Measurements from ENCODE around the gene SEZ6L.

SEZ6L gene

GRCh38 chr22:26273011-26273675 lies 103.9 kb downstream of the SEZ6L start:
- Histone ChIP-seq H3K27ac (ENCODE audit: low read length) (no peak overlapping the region), H3K9me3 (ENCODE audit: control insufficient read depth in 2 of 2, low read length in 2 of 2) (no peaks in the 10 kb centered on the region), H3K27me3 (ENCODE audit: control insufficient read depth in 1 of 2, insufficient read depth in 2 of 2, low read length in 2 of 2) (peaks cover 14 to 20% of the 10 kb centered on the region in 2 donors), H3K36me3 (ENCODE audit: control insufficient read depth in 2 of 2, insufficient read depth in 2 of 2, low read length in 2 of 2) (no peaks in the 10 kb centered on the region), H3K4me1 (ENCODE audit: control insufficient read depth, insufficient read depth, low read length) (no peaks in the 10 kb centered on the region), H3K9ac (ENCODE audit: low read length in 2 of 2) (no peak overlapping the region), H3K4me3 (ENCODE audit: low read length in 2 of 2) (no peak overlapping the region)

GRCh38 chr22:26276529-26277160 lies 107.4 kb downstream of the SEZ6L start:
- Histone ChIP-seq H3K27me3 (ENCODE audit: control insufficient read depth in 1 of 2, insufficient read depth in 2 of 2, low read length in 2 of 2) (peaks cover 7 to 15% of the 10 kb centered on the region in 2 donors), H3K27ac (ENCODE audit: low read length) (no peak overlapping the region), H3K4me3 (ENCODE audit: low read length in 2 of 2) (no peak overlapping the region), H3K9ac (ENCODE audit: low read length in 2 of 2) (no peak overlapping the region), H3K9me3 (ENCODE audit: control insufficient read depth in 2 of 2, low read length in 2 of 2) (no peaks in the 10 kb centered on the region), H3K36me3 (ENCODE audit: control insufficient read depth in 2 of 2, insufficient read depth in 2 of 2, low read length in 2 of 2) (no peaks in the 10 kb centered on the region), H3K4me1 (ENCODE audit: control insufficient read depth, insufficient read depth, low read length) (no peaks in the 10 kb centered on the region)

DNA sequence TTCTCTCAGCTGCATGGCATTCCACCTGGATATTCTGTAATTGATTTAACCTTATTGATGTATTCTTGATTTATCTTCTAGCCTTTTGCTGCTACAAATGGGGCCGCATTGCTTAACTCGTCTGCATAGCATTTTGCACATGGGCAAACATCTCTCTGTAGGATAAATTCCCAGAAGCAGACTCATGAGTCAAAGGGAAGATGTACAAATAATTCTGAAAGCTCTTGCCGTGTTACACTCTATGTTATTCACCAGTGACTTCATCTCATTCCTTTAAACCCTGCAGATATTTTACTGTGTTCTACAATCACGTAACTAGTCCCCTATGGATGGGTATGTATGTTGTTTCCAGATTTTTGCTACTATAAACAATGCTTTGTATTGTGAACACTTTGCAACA lies 112.7 kb downstream of the SEZ6L start:
- no peaks in the 10 kb centered on the region for H3K36me3 ChIP-seq (ENCODE audit: control insufficient read depth in 2 of 2, insufficient read depth in 2 of 2, low read length in 2 of 2)
- no peaks in the 10 kb centered on the region for H3K4me1 ChIP-seq (ENCODE audit: control insufficient read depth, insufficient read depth, low read length)
- H3K27me3 ChIP-seq (ENCODE audit: control insufficient read depth in 1 of 2, insufficient read depth in 2 of 2, low read length in 2 of 2) = peaks cover 0 to 3% of the 10 kb centered on the region in 2 donors
- H3K4me3 ChIP-seq (ENCODE audit: low read length in 2 of 2) = no peak overlapping the region
- H3K9me3 ChIP-seq (ENCODE audit: control insufficient read depth in 2 of 2, low read length in 2 of 2) = no peaks in the 10 kb centered on the region
- no peak overlapping the region for H3K9ac ChIP-seq (ENCODE audit: low read length in 2 of 2)
- H3K27ac ChIP-seq (ENCODE audit: low read length) = no peak overlapping the region

- Histone ChIP-seq H3K36me3 (ENCODE audit: control insufficient read depth in 2 of 2, insufficient read depth in 2 of 2, low read length in 2 of 2) (no peaks in the 10 kb centered on the region), H3K4me3 (ENCODE audit: low read length in 2 of 2) (no peak overlapping the region), H3K4me1 (ENCODE audit: control insufficient read depth, insufficient read depth, low read length) (no peaks in the 10 kb centered on the region), H3K9ac (ENCODE audit: low read length in 2 of 2) (no peak overlapping the region), H3K27me3 (ENCODE audit: control insufficient read depth in 1 of 2, insufficient read depth in 2 of 2, low read length in 2 of 2) (peaks cover 0 to 3% of the 10 kb centered on the region in 2 donors), H3K9me3 (ENCODE audit: control insufficient read depth in 2 of 2, low read length in 2 of 2) (no peaks in the 10 kb centered on the region), H3K27ac (ENCODE audit: low read length) (no peak overlapping the region)
Measured at GRCh38 chr22:26283330-26283729, 114.1 kb downstream of the SEZ6L start.

- H3K27me3 ChIP-seq (ENCODE audit: control insufficient read depth in 1 of 2, insufficient read depth in 2 of 2, low read length in 2 of 2) = peaks cover 0 to 3% of the 10 kb centered on the region in 2 donors
- H3K4me1 ChIP-seq (ENCODE audit: control insufficient read depth, insufficient read depth, low read length) = no peaks in the 10 kb centered on the region
- no peak overlapping the region for H3K9ac ChIP-seq (ENCODE audit: low read length in 2 of 2)
- no peak overlapping the region for H3K4me3 ChIP-seq (ENCODE audit: low read length in 2 of 2)
- H3K9me3 ChIP-seq (ENCODE audit: control insufficient read depth in 2 of 2, low read length in 2 of 2) = no peaks in the 10 kb centered on the region
- H3K36me3 ChIP-seq (ENCODE audit: control insufficient read depth in 2 of 2, insufficient read depth in 2 of 2, low read length in 2 of 2) = no peaks in the 10 kb centered on the region
- no peak overlapping the region for H3K27ac ChIP-seq (ENCODE audit: low read length)
Measured at GRCh38 chr22:26285632-26286031, 116.4 kb downstream of the SEZ6L start.

- no peak overlapping the region for H3K4me3 ChIP-seq (ENCODE audit: low read length in 2 of 2)
- no peak overlapping the region for H3K9ac ChIP-seq (ENCODE audit: low read length in 2 of 2)
- H3K27ac ChIP-seq (ENCODE audit: low read length) = no peak overlapping the region
- H3K36me3 ChIP-seq (ENCODE audit: control insufficient read depth in 2 of 2, insufficient read depth in 2 of 2, low read length in 2 of 2) = no peaks in the 10 kb centered on the region
- H3K4me1 ChIP-seq (ENCODE audit: control insufficient read depth, insufficient read depth, low read length) = no peaks in the 10 kb centered on the region
- H3K9me3 ChIP-seq (ENCODE audit: control insufficient read depth in 2 of 2, low read length in 2 of 2) = no peaks in the 10 kb centered on the region
- peaks cover 0 to 3% of the 10 kb centered on the region in 2 donors for H3K27me3 ChIP-seq (ENCODE audit: control insufficient read depth in 1 of 2, insufficient read depth in 2 of 2, low read length in 2 of 2)
Measured at GRCh38 chr22:26286091-26286820, 117.0 kb downstream of the SEZ6L start.

DNA sequence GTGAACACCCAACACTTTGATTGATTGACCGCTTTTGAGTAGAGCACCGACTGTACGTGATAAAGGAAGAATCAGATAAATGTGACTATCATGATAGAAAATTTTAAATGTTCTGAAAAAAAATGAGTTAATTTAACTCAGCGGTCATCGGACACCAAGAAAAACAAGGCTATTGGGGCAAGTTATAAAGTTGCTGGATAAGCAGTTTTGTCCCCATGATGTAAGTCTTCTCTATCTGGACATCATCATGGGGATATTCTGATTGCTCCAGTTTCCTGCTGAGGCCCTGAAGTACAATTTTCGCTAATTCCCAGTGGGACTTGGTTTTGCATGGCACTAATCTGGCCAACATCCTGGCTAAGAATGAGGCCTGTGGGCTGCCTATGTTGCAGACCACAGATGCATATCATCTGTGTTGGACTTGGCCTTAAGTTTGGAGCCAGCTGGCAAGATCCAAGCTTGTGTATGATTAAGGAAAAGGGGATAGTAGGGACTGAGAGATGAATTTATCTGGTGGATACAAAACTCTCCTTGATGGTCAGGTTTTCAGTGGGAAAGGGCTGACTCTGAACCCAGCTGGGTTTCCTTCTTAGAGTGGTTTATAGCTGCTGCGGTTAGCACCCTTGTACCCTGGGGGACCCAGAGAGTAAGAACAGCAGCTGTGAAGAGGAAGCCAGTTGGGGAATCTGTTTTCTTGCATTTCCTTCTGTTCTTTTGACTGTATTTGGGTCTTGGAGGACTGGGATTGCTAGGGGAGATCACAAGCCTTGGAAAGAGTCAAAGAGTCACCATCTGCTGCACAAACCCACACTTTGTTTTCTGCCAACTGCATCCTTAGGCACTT lies 118.3 kb downstream of the SEZ6L start:
- Histone ChIP-seq H3K4me3 (ENCODE audit: low read length in 2 of 2) (no peak overlapping the region), H3K27ac (ENCODE audit: low read length) (no peak overlapping the region), H3K27me3 (ENCODE audit: control insufficient read depth in 1 of 2, insufficient read depth in 2 of 2, low read length in 2 of 2) (peaks cover 0 to 3% of the 10 kb centered on the region in 2 donors), H3K9ac (ENCODE audit: low read length in 2 of 2) (no peak overlapping the region), H3K4me1 (ENCODE audit: control insufficient read depth, insufficient read depth, low read length) (no peaks in the 10 kb centered on the region), H3K9me3 (ENCODE audit: control insufficient read depth in 2 of 2, low read length in 2 of 2) (no peaks in the 10 kb centered on the region), H3K36me3 (ENCODE audit: control insufficient read depth in 2 of 2, insufficient read depth in 2 of 2, low read length in 2 of 2) (no peaks in the 10 kb centered on the region)

DNA sequence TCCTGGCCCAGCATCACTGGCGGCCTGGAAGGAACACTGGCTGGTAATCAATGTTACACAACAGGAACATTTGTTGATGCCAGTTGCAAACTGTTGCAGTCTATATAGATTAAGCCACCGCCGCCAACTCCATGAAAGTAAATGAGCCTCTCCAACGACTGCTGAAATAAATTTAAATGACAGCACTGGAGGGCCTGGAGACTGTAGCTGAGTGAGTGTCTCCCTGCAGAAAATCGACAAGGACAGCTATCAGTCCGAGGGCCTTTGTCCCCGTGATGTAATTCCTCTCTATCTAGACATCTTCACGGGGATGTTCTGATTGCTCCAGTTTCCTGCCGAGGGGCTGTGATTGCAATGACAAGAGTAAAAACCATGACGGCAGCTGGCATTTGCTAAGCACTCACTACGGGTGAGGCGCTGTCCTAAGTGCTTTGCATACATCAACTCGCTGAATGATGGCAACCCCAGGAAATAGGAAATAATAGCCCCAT lies 120.4 kb downstream of the SEZ6L start:
- H3K36me3 ChIP-seq (ENCODE audit: control insufficient read depth in 2 of 2, insufficient read depth in 2 of 2, low read length in 2 of 2) = no peaks in the 10 kb centered on the region
- H3K9me3 ChIP-seq (ENCODE audit: control insufficient read depth in 2 of 2, low read length in 2 of 2) = no peaks in the 10 kb centered on the region
- H3K4me1 ChIP-seq (ENCODE audit: control insufficient read depth, insufficient read depth, low read length) = no peaks in the 10 kb centered on the region
- no peak overlapping the region for H3K9ac ChIP-seq (ENCODE audit: low read length in 2 of 2)
- H3K27me3 ChIP-seq (ENCODE audit: control insufficient read depth in 1 of 2, insufficient read depth in 2 of 2, low read length in 2 of 2) = peaks cover 0 to 3% of the 10 kb centered on the region in 2 donors
- H3K27ac ChIP-seq (ENCODE audit: low read length) = no peak overlapping the region
- H3K4me3 ChIP-seq (ENCODE audit: low read length in 2 of 2) = no peak overlapping the region

GRCh38 chr22:26291940-26292666 lies 122.8 kb downstream of the SEZ6L start:
- Histone ChIP-seq H3K36me3 (ENCODE audit: control insufficient read depth in 2 of 2, insufficient read depth in 2 of 2, low read length in 2 of 2) (no peaks in the 10 kb centered on the region), H3K27ac (ENCODE audit: low read length) (no peak overlapping the region), H3K27me3 (ENCODE audit: control insufficient read depth in 1 of 2, insufficient read depth in 2 of 2, low read length in 2 of 2) (peaks cover 0 to 5% of the 10 kb centered on the region in 2 donors), H3K4me3 (ENCODE audit: low read length in 2 of 2) (no peak overlapping the region), H3K9me3 (ENCODE audit: control insufficient read depth in 2 of 2, low read length in 2 of 2) (no peaks in the 10 kb centered on the region), H3K9ac (ENCODE audit: low read length in 2 of 2) (no peak overlapping the region), H3K4me1 (ENCODE audit: control insufficient read depth, insufficient read depth, low read length) (no peaks in the 10 kb centered on the region)

DNA sequence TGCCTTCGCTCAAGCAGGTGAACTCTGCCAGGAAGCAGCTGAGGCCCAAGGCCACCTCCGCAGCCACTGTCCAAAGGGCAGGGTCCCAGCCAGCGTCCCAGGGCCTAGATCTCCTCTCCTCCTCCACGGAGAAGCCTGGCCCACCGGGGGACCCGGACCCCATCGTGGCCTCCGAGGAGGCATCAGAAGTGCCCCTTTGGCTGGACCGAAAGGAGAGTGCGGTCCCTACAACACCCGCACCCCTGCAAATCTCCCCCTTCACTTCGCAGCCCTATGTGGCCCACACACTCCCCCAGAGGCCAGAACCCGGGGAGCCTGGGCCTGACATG lies 123.4 kb downstream of the SEZ6L start:
- peaks cover 0 to 5% of the 10 kb centered on the region in 2 donors for H3K27me3 ChIP-seq (ENCODE audit: control insufficient read depth in 1 of 2, insufficient read depth in 2 of 2, low read length in 2 of 2)
- H3K36me3 ChIP-seq (ENCODE audit: control insufficient read depth in 2 of 2, insufficient read depth in 2 of 2, low read length in 2 of 2) = no peaks in the 10 kb centered on the region
- H3K4me1 ChIP-seq (ENCODE audit: control insufficient read depth, insufficient read depth, low read length) = no peaks in the 10 kb centered on the region
- no peak overlapping the region for H3K9ac ChIP-seq (ENCODE audit: low read length in 2 of 2)
- H3K27ac ChIP-seq (ENCODE audit: low read length) = no peak overlapping the region
- H3K4me3 ChIP-seq (ENCODE audit: low read length in 2 of 2) = no peak overlapping the region
- H3K9me3 ChIP-seq (ENCODE audit: control insufficient read depth in 2 of 2, low read length in 2 of 2) = no peaks in the 10 kb centered on the region
